ENCODE data around the gene RELCH.

RELCH gene

GRCh38 chr18:62196980-62197379, 9.9 kb downstream of the RELCH start:
- DNase-seq = no peak

- DNase-seq = no peak
Observed at GRCh38 chr18:62198259-62198658, 11.2 kb downstream of the RELCH start.

- no peak for DNase-seq
Observed at GRCh38 chr18:62199629-62200028, 12.6 kb downstream of the RELCH start.

- no peak for DNase-seq
Observed at GRCh38 chr18:62200121-62200914, 13.3 kb downstream of the RELCH start.

GRCh38 chr18:62201870-62202269, 14.8 kb downstream of the RELCH start:
- no peak for DNase-seq

GRCh38 chr18:62205824-62206223, 18.8 kb downstream of the RELCH start:
- no peak for DNase-seq

GRCh38 chr18:62206593-62206992, 19.5 kb downstream of the RELCH start:
- DNase-seq = no peak

GRCh38 chr18:62209046-62209445, 22.0 kb downstream of the RELCH start:
- no peak for DNase-seq

GRCh38 chr18:62210138-62210537, 23.1 kb downstream of the RELCH start:
- no peak for DNase-seq

GRCh38 chr18:62211325-62211828, 24.3 kb downstream of the RELCH start:
- no peak for DNase-seq

- DNase-seq = no peak
Observed at GRCh38 chr18:62214790-62215189, 27.7 kb downstream of the RELCH start.

- DNase-seq = no peak
Observed at GRCh38 chr18:62224229-62224628, 37.2 kb downstream of the RELCH start.

- DNase-seq = no peak
Observed at GRCh38 chr18:62226047-62226446, 39.0 kb downstream of the RELCH start.

GRCh38 chr18:62236252-62236651, 49.2 kb downstream of the RELCH start:
- no peak for DNase-seq

GRCh38 chr18:62239475-62239874, 52.4 kb downstream of the RELCH start:
- no peak for DNase-seq

- DNase-seq = no peak
Observed at GRCh38 chr18:62242955-62243354, 55.9 kb downstream of the RELCH start.

GRCh38 chr18:62245177-62245576, 58.1 kb downstream of the RELCH start:
- DNase-seq = no peak

- DNase-seq = no peak
Observed at GRCh38 chr18:62245699-62246098, 58.6 kb downstream of the RELCH start.

GRCh38 chr18:62248313-62248712, 61.3 kb downstream of the RELCH start:
- no peak for DNase-seq

- DNase-seq = peak; percentile 75 to 79
Observed at GRCh38 chr18:62249478-62250097, 62.5 kb downstream of the RELCH start.

- DNase-seq = no peak
Observed at GRCh38 chr18:62250475-62250874, 63.4 kb downstream of the RELCH start.

GRCh38 chr18:62258093-62258492, 71.0 kb downstream of the RELCH start:
- DNase-seq = no peak

- DNase-seq = no peak
Observed at GRCh38 chr18:62258616-62259015, 71.6 kb downstream of the RELCH start.

GRCh38 chr18:62262061-62262460, 75.0 kb downstream of the RELCH start:
- DNase-seq = no peak

All from stimulated activated CD4-positive, alpha-beta T cell treated with anti-CD3 and anti-CD28 coated beads, Interleukin-2, amount 100 ng/mL, for 24 hours (primary cell).